ENCODE results near the gene ODC1. TPM values are rescaled to one million over a fixed set of nuclear protein-coding genes. Genes with fewer than 3 reads are reported as not detected.

Gene ODC1
- total and polyA plus RNA-seq, 2 donors (not counting 1 experiment from before 2014, with no cell fraction given), result 86.4 to 89.3 TPM

- H3K27me3 ChIP-seq (ENCODE audit: control insufficient read depth, insufficient read depth, low read length), result no peaks in the 10 kb centered on the region
- no peak for DNase-seq (ENCODE audit: low read depth in 2 of 2)
- H3K79me2 ChIP-seq (ENCODE audit: control insufficient read depth, insufficient read depth, low read length), result no peaks in the 10 kb centered on the region
- no peak overlapping the region for H2AFZ ChIP-seq (ENCODE audit: low read length)
- H3K36me3 ChIP-seq (ENCODE audit: control insufficient read depth, insufficient read depth, low read length), result no peaks in the 10 kb centered on the region
- H3K9ac ChIP-seq (ENCODE audit: insufficient read depth, low read length), result no peak overlapping the region
- H3K9me3 ChIP-seq (ENCODE audit: control insufficient read depth, insufficient read depth, low read depth, low read length), result no peaks in the 10 kb centered on the region
- H3K4me2 ChIP-seq (ENCODE audit: extremely low read depth, insufficient read depth, low read length), result no peak overlapping the region
- H3K27ac ChIP-seq (ENCODE audit: insufficient read depth, low read length), result no peak overlapping the region
- H3K4me3 ChIP-seq (replicated peaks in 1 of 4; ENCODE audit: control extremely low read depth in 1 of 4, insufficient read depth in 1 of 4, low read depth in 3 of 4, low read length in 4 of 4), result no peak overlapping the region
- no peak for TF ChIP-seq CTCF (conservative IDR thresholded peaks at IDR 0.05 in 1 of 2, IDR thresholded peaks at IDR 0.05 in 1 of 2; ENCODE audit: low read depth in 1 of 2, low read length in 2 of 2)
- no peak for TF ChIP-seq EZH2 (IDR thresholded peaks at IDR 0.05; ENCODE audit: low read length, missing control alignments)
- peaks cover 6% of the 10 kb centered on the region for H3K4me1 ChIP-seq (ENCODE audit: control insufficient read depth, extremely low read depth, insufficient read depth, low read length)
- no peaks in the 10 kb centered on the region for H4K20me1 ChIP-seq (ENCODE audit: control insufficient read depth, extremely low read depth, insufficient read depth, low read length)
Measured at GRCh38 chr2:10417551-10418335, 30.4 kb downstream of the ODC1 start.

GRCh38 chr2:10415640-10416039, 32.5 kb downstream of the ODC1 start:
- no peak overlapping the region for H3K4me2 ChIP-seq (ENCODE audit: extremely low read depth, insufficient read depth, low read length)
- no peak overlapping the region for H3K4me3 ChIP-seq (replicated peaks in 1 of 4; ENCODE audit: control extremely low read depth in 1 of 4, insufficient read depth in 1 of 4, low read depth in 3 of 4, low read length in 4 of 4)
- H3K79me2 ChIP-seq (ENCODE audit: control insufficient read depth, insufficient read depth, low read length), result no peaks in the 10 kb centered on the region
- no peaks in the 10 kb centered on the region for H3K9me3 ChIP-seq (ENCODE audit: control insufficient read depth, insufficient read depth, low read depth, low read length)
- no peaks in the 10 kb centered on the region for H4K20me1 ChIP-seq (ENCODE audit: control insufficient read depth, extremely low read depth, insufficient read depth, low read length)
- H3K27me3 ChIP-seq (ENCODE audit: control insufficient read depth, insufficient read depth, low read length), result no peaks in the 10 kb centered on the region
- no peaks in the 10 kb centered on the region for H3K36me3 ChIP-seq (ENCODE audit: control insufficient read depth, insufficient read depth, low read length)
- H3K4me1 ChIP-seq (ENCODE audit: control insufficient read depth, extremely low read depth, insufficient read depth, low read length), result peaks cover 6% of the 10 kb centered on the region
- no peak overlapping the region for H3K9ac ChIP-seq (ENCODE audit: insufficient read depth, low read length)
- TF ChIP-seq EZH2 (IDR thresholded peaks at IDR 0.05; ENCODE audit: low read length, missing control alignments) (no peak), CTCF (conservative IDR thresholded peaks at IDR 0.05 in 1 of 2, IDR thresholded peaks at IDR 0.05 in 1 of 2; ENCODE audit: low read depth in 1 of 2, low read length in 2 of 2) (no peak)
- DNase-seq (ENCODE audit: low read depth in 2 of 2), result no peak
- H2AFZ ChIP-seq (ENCODE audit: low read length), result no peak overlapping the region
- H3K27ac ChIP-seq (ENCODE audit: insufficient read depth, low read length), result no peak overlapping the region

GRCh38 chr2:10415048-10415447, 33.1 kb downstream of the ODC1 start:
- Histone ChIP-seq H3K27me3 (ENCODE audit: control insufficient read depth, insufficient read depth, low read length) (no peaks in the 10 kb centered on the region), H3K9ac (ENCODE audit: insufficient read depth, low read length) (no peak overlapping the region), H4K20me1 (ENCODE audit: control insufficient read depth, extremely low read depth, insufficient read depth, low read length) (no peaks in the 10 kb centered on the region), H3K27ac (ENCODE audit: insufficient read depth, low read length) (no peak overlapping the region), H3K4me3 (replicated peaks in 1 of 4; ENCODE audit: control extremely low read depth in 1 of 4, insufficient read depth in 1 of 4, low read depth in 3 of 4, low read length in 4 of 4) (no peak overlapping the region), H3K79me2 (ENCODE audit: control insufficient read depth, insufficient read depth, low read length) (no peaks in the 10 kb centered on the region), H3K9me3 (ENCODE audit: control insufficient read depth, insufficient read depth, low read depth, low read length) (no peaks in the 10 kb centered on the region), H3K4me2 (ENCODE audit: extremely low read depth, insufficient read depth, low read length) (no peak overlapping the region), H3K36me3 (ENCODE audit: control insufficient read depth, insufficient read depth, low read length) (no peaks in the 10 kb centered on the region), H2AFZ (ENCODE audit: low read length) (no peak overlapping the region), H3K4me1 (ENCODE audit: control insufficient read depth, extremely low read depth, insufficient read depth, low read length) (peaks cover 6% of the 10 kb centered on the region)
- TF ChIP-seq CTCF (conservative IDR thresholded peaks at IDR 0.05 in 1 of 2, IDR thresholded peaks at IDR 0.05 in 1 of 2; ENCODE audit: low read depth in 1 of 2, low read length in 2 of 2) (no peak), EZH2 (IDR thresholded peaks at IDR 0.05; ENCODE audit: low read length, missing control alignments) (no peak)
- DNase-seq (ENCODE audit: low read depth in 2 of 2), result no peak

Measured in fibroblast of lung (primary cell).